Parathyroid adenoma (tissue), 2 donors: Measurements from ENCODE around the gene MCAM.

Source experiments
- H2AFZ ChIP-seq: fragments of 300-600 bp; sonication (generic); one replicate; pipeline ENCODE4 v1.7.0; 2017; ENCODE audit warnings: antibody characterized with exemption, mild to moderate bottlenecking
- H3K27ac ChIP-seq: fragments of 300-600 bp; sonication (generic); one replicate; pipeline ENCODE4 v1.7.0; 2017
- H3K27me3 ChIP-seq: fragments of 300-600 bp; sonication (generic); one replicate; pipeline ENCODE4 v1.7.0; 2017; ENCODE audit warnings: low read length; ENCODE audit not compliant: control insufficient read depth, insufficient read depth
- H3K36me3 ChIP-seq: fragments of 300-600 bp; sonication (generic); one replicate; pipeline ENCODE4 v1.7.0; 2017; ENCODE audit warnings: low read length; ENCODE audit not compliant: control insufficient read depth, insufficient read depth
- H3K4me1 ChIP-seq: fragments of 300-600 bp; sonication (generic); one replicate; pipeline ENCODE4 v1.7.0; 2017; ENCODE audit warnings: control low read depth
- H3K4me2 ChIP-seq: fragments of 300-600 bp; sonication (generic); one replicate; pipeline ENCODE4 v1.7.0; 2017; ENCODE audit warnings: low read length
- H3K4me3 ChIP-seq: fragments of 300-600 bp; sonication (generic); one replicate; pipeline ENCODE4 v1.7.0; 2017; ENCODE audit warnings: low read depth, low read length
- H3K79me2 ChIP-seq: fragments of 300-600 bp; sonication (generic); one replicate; pipeline ENCODE4 v1.7.0; 2017; ENCODE audit warnings: control low read depth
- H3K9ac ChIP-seq: fragments of 300-600 bp; sonication (generic); one replicate; pipeline ENCODE4 v1.7.0; 2017; ENCODE audit warnings: mild to moderate bottlenecking
- H3K9me3 ChIP-seq: fragments of 300-600 bp; sonication (generic); one replicate; pipeline ENCODE4 v1.7.0; 2017; ENCODE audit warnings: low read length; ENCODE audit not compliant: control insufficient read depth
- TF ChIP-seq, protein P1 (sequence below): fragments of 300-600 bp; sonication (generic); IDR thresholded peaks from one replicate; pipeline ENCODE4 v1.7.0; 2017; ENCODE audit warnings: antibody characterized with exemption, mild to moderate bottlenecking
- donor health status: primary hyperparathyroidism.

MCAM gene, protein sequence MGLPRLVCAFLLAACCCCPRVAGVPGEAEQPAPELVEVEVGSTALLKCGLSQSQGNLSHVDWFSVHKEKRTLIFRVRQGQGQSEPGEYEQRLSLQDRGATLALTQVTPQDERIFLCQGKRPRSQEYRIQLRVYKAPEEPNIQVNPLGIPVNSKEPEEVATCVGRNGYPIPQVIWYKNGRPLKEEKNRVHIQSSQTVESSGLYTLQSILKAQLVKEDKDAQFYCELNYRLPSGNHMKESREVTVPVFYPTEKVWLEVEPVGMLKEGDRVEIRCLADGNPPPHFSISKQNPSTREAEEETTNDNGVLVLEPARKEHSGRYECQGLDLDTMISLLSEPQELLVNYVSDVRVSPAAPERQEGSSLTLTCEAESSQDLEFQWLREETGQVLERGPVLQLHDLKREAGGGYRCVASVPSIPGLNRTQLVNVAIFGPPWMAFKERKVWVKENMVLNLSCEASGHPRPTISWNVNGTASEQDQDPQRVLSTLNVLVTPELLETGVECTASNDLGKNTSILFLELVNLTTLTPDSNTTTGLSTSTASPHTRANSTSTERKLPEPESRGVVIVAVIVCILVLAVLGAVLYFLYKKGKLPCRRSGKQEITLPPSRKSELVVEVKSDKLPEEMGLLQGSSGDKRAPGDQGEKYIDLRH

DNA sequence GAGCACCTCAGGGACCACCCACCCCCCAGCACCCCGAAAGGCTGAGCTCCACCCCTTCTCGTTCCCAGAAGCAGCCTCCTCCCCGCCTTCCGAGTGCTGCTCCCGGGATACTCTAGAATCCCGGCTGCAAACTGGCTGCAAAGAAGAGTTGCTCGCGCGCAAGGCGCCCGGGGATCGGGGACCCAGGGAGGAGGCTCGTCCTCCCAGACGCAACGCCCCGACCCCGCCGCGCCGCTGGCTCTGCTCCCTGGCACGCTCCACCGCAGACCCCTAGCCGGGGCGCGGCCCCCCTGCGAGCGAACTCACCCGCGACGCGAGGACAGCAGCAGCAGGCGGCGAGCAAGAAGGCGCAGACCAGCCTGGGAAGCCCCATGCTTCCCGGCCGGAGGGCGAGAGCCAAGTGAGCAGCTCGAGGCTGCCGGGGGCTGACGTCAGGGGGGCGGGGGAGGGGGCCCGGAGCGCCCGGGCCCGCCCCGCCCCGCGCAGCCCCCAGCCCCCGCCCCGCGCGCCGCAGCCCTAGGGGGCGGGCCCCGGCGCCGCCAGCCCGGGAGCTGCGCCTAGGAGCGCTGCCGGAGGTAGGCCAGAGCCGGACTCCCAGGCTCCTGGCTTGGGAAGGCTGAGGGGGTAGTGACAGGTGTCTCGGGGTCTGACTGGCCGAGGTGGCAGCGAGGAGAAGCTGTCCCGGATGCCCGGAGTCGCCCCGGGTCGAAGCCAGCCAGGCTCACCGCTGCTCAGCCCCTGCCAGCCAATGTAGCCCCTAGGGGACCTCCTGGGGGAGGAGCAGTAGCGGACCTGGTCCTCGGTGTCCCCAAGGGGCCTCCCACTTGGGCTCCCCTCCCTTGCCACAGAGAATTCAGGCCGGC is at the start of gene MCAM:
Gene MCAM, minus strand, starts transcription at position 402 of the 863 bp plus-strand sequence. Its CDS starts 29 bp downstream, at position 373.
- Histone ChIP-seq H3K27me3 (no peaks in the 10 kb centered on the region), H3K79me2 (no peaks in the 10 kb centered on the region), H3K9ac (no peak within 1 kb of the TSS), H3K4me2 (peak within 1 kb of the TSS; percentile 44), H3K9me3 (no peaks in the 10 kb centered on the region), H3K27ac (peak within 1 kb of the TSS; percentile 49), H3K4me1 (peaks cover 4% of the 10 kb centered on the region), H3K36me3 (no peaks in the 10 kb centered on the region), H2AFZ (peak within 1 kb of the TSS; percentile 50), H3K4me3 (peak within 1 kb of the TSS; percentile 34)
- TF ChIP-seq, protein P1, sequence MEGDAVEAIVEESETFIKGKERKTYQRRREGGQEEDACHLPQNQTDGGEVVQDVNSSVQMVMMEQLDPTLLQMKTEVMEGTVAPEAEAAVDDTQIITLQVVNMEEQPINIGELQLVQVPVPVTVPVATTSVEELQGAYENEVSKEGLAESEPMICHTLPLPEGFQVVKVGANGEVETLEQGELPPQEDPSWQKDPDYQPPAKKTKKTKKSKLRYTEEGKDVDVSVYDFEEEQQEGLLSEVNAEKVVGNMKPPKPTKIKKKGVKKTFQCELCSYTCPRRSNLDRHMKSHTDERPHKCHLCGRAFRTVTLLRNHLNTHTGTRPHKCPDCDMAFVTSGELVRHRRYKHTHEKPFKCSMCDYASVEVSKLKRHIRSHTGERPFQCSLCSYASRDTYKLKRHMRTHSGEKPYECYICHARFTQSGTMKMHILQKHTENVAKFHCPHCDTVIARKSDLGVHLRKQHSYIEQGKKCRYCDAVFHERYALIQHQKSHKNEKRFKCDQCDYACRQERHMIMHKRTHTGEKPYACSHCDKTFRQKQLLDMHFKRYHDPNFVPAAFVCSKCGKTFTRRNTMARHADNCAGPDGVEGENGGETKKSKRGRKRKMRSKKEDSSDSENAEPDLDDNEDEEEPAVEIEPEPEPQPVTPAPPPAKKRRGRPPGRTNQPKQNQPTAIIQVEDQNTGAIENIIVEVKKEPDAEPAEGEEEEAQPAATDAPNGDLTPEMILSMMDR, result no peak

DNA sequence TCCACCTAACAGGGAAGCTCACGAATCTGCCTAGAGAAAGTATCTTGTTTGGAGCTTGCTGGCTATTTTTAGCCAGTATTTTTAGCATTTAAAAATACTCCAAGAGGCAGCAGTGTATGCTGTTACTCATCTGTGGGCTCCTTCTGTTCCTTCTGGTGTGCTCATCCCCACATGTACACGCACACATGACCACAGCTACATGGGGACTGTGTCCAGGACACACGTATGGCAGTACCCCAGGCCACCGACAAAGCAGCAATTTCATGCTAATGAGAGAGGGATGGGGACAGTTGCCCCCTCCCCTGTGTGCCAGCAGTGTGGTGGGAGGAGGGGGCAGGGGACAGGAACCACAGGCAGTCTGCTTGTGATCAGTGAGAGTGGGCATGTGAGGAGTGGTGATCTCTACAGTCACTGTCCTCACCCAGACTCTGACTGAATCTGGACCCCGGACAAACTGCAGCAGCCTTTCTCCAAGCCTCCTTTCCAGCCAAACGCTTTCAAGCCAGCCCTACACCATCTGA is 48.2 kb upstream of the MCAM start:
- TF ChIP-seq, protein P1, result no peak
- peak overlapping the region; percentile 61 for H3K4me2 ChIP-seq
- H3K27me3 ChIP-seq, result no peaks in the 10 kb centered on the region
- H2AFZ ChIP-seq, result no peak overlapping the region
- H3K79me2 ChIP-seq, result no peaks in the 10 kb centered on the region
- no peak overlapping the region for H3K9ac ChIP-seq
- peaks cover 17% of the 10 kb centered on the region for H3K4me1 ChIP-seq
- no peaks in the 10 kb centered on the region for H3K36me3 ChIP-seq
- no peaks in the 10 kb centered on the region for H3K9me3 ChIP-seq
- no peak overlapping the region for H3K27ac ChIP-seq
- H3K4me3 ChIP-seq, result no peak overlapping the region

DNA sequence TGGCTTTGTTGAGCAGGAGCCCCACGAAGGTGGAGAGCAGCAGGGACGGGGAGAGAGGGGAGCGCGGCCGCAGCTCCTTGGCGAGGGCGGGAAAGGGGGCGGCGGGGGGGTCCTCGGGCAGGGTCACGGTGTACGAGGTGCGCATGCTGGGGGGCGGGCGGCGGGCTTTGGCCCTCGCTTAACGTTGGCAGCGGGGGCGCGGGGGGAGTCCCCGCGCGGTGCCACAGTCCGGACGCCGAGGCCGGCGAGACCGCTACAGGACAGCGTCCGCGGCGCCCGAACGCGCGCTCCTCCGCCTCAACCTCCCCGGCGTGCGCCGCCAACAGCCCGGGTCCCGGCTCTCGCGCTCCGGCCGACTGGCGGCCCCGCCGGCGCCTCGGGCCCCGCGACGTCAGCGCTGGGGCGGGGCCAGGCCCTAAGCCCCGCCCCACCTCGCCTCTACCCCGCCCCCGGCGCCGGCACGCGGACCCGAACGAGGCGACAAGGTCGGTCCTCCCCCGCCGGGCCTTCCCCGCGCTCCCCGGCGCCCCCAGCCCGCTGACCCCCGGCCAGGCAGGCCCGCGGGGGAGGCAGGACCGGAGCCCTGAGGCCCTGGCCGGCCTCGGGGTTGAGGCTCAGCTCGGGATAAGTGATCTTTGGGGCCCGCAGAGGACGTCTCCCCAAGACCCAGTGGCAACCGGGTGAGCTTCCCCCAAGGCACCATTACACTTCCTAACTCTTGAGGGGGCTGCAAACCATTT is 47.1 kb upstream of the MCAM start:
- TF ChIP-seq, protein P1, result no peak
- Histone ChIP-seq H3K9ac (no peak overlapping the region), H3K4me3 (peak overlapping the region; percentile 64), H3K27me3 (no peaks in the 10 kb centered on the region), H3K36me3 (no peaks in the 10 kb centered on the region), H3K79me2 (no peaks in the 10 kb centered on the region), H2AFZ (peak overlapping the region; percentile 50), H3K9me3 (no peaks in the 10 kb centered on the region), H3K27ac (no peak overlapping the region), H3K4me1 (peaks cover 17% of the 10 kb centered on the region), H3K4me2 (peak overlapping the region; percentile 61)

DNA sequence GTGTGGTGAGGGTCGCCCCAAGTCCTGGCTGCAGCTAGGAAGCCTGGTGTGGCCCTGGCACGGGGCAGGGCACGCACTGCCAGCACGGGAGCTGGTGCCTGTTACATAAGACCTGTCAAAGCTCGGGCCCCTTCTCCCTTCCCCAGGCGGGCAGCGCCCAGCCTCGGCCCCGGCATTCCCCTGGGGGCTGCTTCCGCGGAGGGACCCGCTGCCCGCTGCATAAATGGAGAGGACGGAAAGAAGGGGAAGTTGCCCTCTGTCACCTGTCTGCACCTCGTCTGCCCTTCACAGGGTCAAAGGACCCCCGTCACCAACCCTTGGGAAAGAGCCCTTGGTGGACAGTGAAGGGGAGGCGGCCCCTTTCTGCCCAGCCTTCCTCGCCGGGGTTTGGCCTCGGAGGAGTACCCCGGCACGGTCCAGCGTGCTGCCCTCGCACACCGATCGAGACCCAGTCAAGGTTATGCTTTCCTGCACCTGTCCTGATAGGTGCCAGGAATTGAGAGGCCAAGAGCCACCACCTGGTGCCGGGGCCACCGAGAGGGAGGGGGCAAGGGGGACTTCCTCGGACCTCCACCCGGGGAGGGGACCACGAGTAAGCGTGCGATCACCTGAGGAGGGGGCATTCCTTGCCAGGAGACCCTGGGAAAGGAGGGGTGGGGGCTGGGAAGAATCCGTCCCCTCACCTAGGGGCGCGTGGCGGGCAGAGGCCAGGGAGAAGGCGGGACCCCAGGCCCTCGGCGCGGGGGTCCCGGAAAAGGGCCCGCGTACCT is 46.3 kb upstream of the MCAM start:
- H3K4me1 ChIP-seq, result peaks cover 17% of the 10 kb centered on the region
- peak overlapping the region; percentile 46 for H2AFZ ChIP-seq
- H3K36me3 ChIP-seq, result no peaks in the 10 kb centered on the region
- peak overlapping the region; percentile 53 for H3K4me2 ChIP-seq
- H3K79me2 ChIP-seq, result no peaks in the 10 kb centered on the region
- TF ChIP-seq, protein P1, result no peak
- peak overlapping the region; percentile 82 for H3K27ac ChIP-seq
- H3K9ac ChIP-seq, result no peak overlapping the region
- H3K4me3 ChIP-seq, result peak overlapping the region; percentile 64
- H3K9me3 ChIP-seq, result no peaks in the 10 kb centered on the region
- H3K27me3 ChIP-seq, result no peaks in the 10 kb centered on the region
